ENCODE data around the gene TCF4. TPM values are rescaled to one million over a fixed set of nuclear protein-coding genes. Genes with fewer than 3 reads are reported as not detected.

TCF4 gene
- polyA plus RNA-seq, 2 donors, result 3.7 to 4.8 TPM

GRCh38 chr18:55286257-55286825 is 301.7 kb downstream of the TCF4 start:
- Histone ChIP-seq H3K27ac (ENCODE audit: low read depth in 2 of 2, low read length in 1 of 2) (no peak overlapping the region), H3K27me3 (ENCODE audit: control insufficient read depth in 1 of 2, insufficient read depth in 2 of 2, low read length in 2 of 2) (no peaks in the 10 kb centered on the region), H3K4me3 (ENCODE audit: low read depth in 1 of 2, low read length in 2 of 2) (no peak overlapping the region), H3K36me3 (ENCODE audit: control insufficient read depth in 2 of 2, insufficient read depth in 2 of 2, low read length in 1 of 2) (no peaks in the 10 kb centered on the region), H3K4me1 (ENCODE audit: control insufficient read depth in 2 of 2, insufficient read depth in 2 of 2, low read length in 1 of 2) (no peaks in the 10 kb centered on the region), H3K9me3 (ENCODE audit: control insufficient read depth in 2 of 2, insufficient read depth in 1 of 2, low read depth in 1 of 2, low read length in 1 of 2) (no peaks in the 10 kb centered on the region)
- WGBS, 2 donors, result 88% methylated on average over 6 of the region's 6 CpGs

- H3K4me3 ChIP-seq (ENCODE audit: low read depth in 1 of 2, low read length in 2 of 2), result no peak overlapping the region
- H3K9me3 ChIP-seq (ENCODE audit: control insufficient read depth in 2 of 2, insufficient read depth in 1 of 2, low read depth in 1 of 2, low read length in 1 of 2), result no peaks in the 10 kb centered on the region
- H3K36me3 ChIP-seq (ENCODE audit: control insufficient read depth in 2 of 2, insufficient read depth in 2 of 2, low read length in 1 of 2), result no peaks in the 10 kb centered on the region
- no peaks in the 10 kb centered on the region for H3K4me1 ChIP-seq (ENCODE audit: control insufficient read depth in 2 of 2, insufficient read depth in 2 of 2, low read length in 1 of 2)
- H3K27ac ChIP-seq (ENCODE audit: low read depth in 2 of 2, low read length in 1 of 2), result no peak overlapping the region
- H3K27me3 ChIP-seq (ENCODE audit: control insufficient read depth in 1 of 2, insufficient read depth in 2 of 2, low read length in 2 of 2), result no peaks in the 10 kb centered on the region
- 73 to 78% methylated on average over 2 of the region's 2 CpGs for WGBS, 2 donors
Observed at GRCh38 chr18:55284614-55285013, 303.4 kb downstream of the TCF4 start.

GRCh38 chr18:55283309-55283708 is 304.7 kb downstream of the TCF4 start:
- 90 to 92% methylated on average over 3 of the region's 3 CpGs for WGBS, 2 donors
- Histone ChIP-seq H3K4me3 (ENCODE audit: low read depth in 1 of 2, low read length in 2 of 2) (no peak overlapping the region), H3K4me1 (ENCODE audit: control insufficient read depth in 2 of 2, insufficient read depth in 2 of 2, low read length in 1 of 2) (no peaks in the 10 kb centered on the region), H3K27ac (ENCODE audit: low read depth in 2 of 2, low read length in 1 of 2) (no peak overlapping the region), H3K27me3 (ENCODE audit: control insufficient read depth in 1 of 2, insufficient read depth in 2 of 2, low read length in 2 of 2) (no peaks in the 10 kb centered on the region), H3K9me3 (ENCODE audit: control insufficient read depth in 2 of 2, insufficient read depth in 1 of 2, low read depth in 1 of 2, low read length in 1 of 2) (no peaks in the 10 kb centered on the region), H3K36me3 (ENCODE audit: control insufficient read depth in 2 of 2, insufficient read depth in 2 of 2, low read length in 1 of 2) (no peaks in the 10 kb centered on the region)

- no peaks in the 10 kb centered on the region for H3K9me3 ChIP-seq (ENCODE audit: control insufficient read depth in 2 of 2, insufficient read depth in 1 of 2, low read depth in 1 of 2, low read length in 1 of 2)
- no peak overlapping the region for H3K4me3 ChIP-seq (ENCODE audit: low read depth in 1 of 2, low read length in 2 of 2)
- H3K4me1 ChIP-seq (ENCODE audit: control insufficient read depth in 2 of 2, insufficient read depth in 2 of 2, low read length in 1 of 2), result no peaks in the 10 kb centered on the region
- WGBS, 2 donors, result 56 to 67% methylated on average over 2 of the region's 2 CpGs
- no peak overlapping the region for H3K27ac ChIP-seq (ENCODE audit: low read depth in 2 of 2, low read length in 1 of 2)
- H3K36me3 ChIP-seq (ENCODE audit: control insufficient read depth in 2 of 2, insufficient read depth in 2 of 2, low read length in 1 of 2), result no peaks in the 10 kb centered on the region
- no peaks in the 10 kb centered on the region for H3K27me3 ChIP-seq (ENCODE audit: control insufficient read depth in 1 of 2, insufficient read depth in 2 of 2, low read length in 2 of 2)
Observed at GRCh38 chr18:55280503-55280902, 307.5 kb downstream of the TCF4 start.

- H3K9me3 ChIP-seq (ENCODE audit: control insufficient read depth in 2 of 2, insufficient read depth in 1 of 2, low read depth in 1 of 2, low read length in 1 of 2), result no peaks in the 10 kb centered on the region
- H3K4me1 ChIP-seq (ENCODE audit: control insufficient read depth in 2 of 2, insufficient read depth in 2 of 2, low read length in 1 of 2), result no peaks in the 10 kb centered on the region
- no peaks in the 10 kb centered on the region for H3K27me3 ChIP-seq (ENCODE audit: control insufficient read depth in 1 of 2, insufficient read depth in 2 of 2, low read length in 2 of 2)
- H3K27ac ChIP-seq (ENCODE audit: low read depth in 2 of 2, low read length in 1 of 2), result no peak overlapping the region
- no peak overlapping the region for H3K4me3 ChIP-seq (ENCODE audit: low read depth in 1 of 2, low read length in 2 of 2)
- no peaks in the 10 kb centered on the region for H3K36me3 ChIP-seq (ENCODE audit: control insufficient read depth in 2 of 2, insufficient read depth in 2 of 2, low read length in 1 of 2)
- 54 to 81% methylated on average over 5 of the region's 5 CpGs for WGBS, 2 donors
Observed at GRCh38 chr18:55275039-55275901, 312.7 kb downstream of the TCF4 start.

GRCh38 chr18:55272510-55273243 is 315.3 kb downstream of the TCF4 start:
- Histone ChIP-seq H3K27ac (ENCODE audit: low read depth in 2 of 2, low read length in 1 of 2) (no peak overlapping the region), H3K36me3 (ENCODE audit: control insufficient read depth in 2 of 2, insufficient read depth in 2 of 2, low read length in 1 of 2) (peaks cover 2 to 3% of the 10 kb centered on the region in 2 donors)

GRCh38 chr18:55269622-55270021 is 318.4 kb downstream of the TCF4 start:
- H3K27me3 ChIP-seq (ENCODE audit: control insufficient read depth in 1 of 2, insufficient read depth in 2 of 2, low read length in 2 of 2), result no peaks in the 10 kb centered on the region
- peaks cover 2 to 3% of the 10 kb centered on the region in 2 donors for H3K36me3 ChIP-seq (ENCODE audit: control insufficient read depth in 2 of 2, insufficient read depth in 2 of 2, low read length in 1 of 2)

More at GRCh38 chr18:55272510-55273243, 315.3 kb downstream of the TCF4 start:
- Histone ChIP-seq H3K4me3 (ENCODE audit: low read depth in 1 of 2, low read length in 2 of 2) (no peak overlapping the region), H3K4me1 (ENCODE audit: control insufficient read depth in 2 of 2, insufficient read depth in 2 of 2, low read length in 1 of 2) (no peaks in the 10 kb centered on the region), H3K27me3 (ENCODE audit: control insufficient read depth in 1 of 2, insufficient read depth in 2 of 2, low read length in 2 of 2) (no peaks in the 10 kb centered on the region), H3K9me3 (ENCODE audit: control insufficient read depth in 2 of 2, insufficient read depth in 1 of 2, low read depth in 1 of 2, low read length in 1 of 2) (no peaks in the 10 kb centered on the region)
- 76 to 77% methylated on average over 7 of the region's 7 CpGs for WGBS, 2 donors

GRCh38 chr18:55268628-55269275 is 319.2 kb downstream of the TCF4 start:
- H3K9me3 ChIP-seq (ENCODE audit: control insufficient read depth in 2 of 2, insufficient read depth in 1 of 2, low read depth in 1 of 2, low read length in 1 of 2), result no peaks in the 10 kb centered on the region
- WGBS, 2 donors, result 93% methylated on average over 5 of the region's 5 CpGs
- peaks cover 2 to 3% of the 10 kb centered on the region in 2 donors for H3K36me3 ChIP-seq (ENCODE audit: control insufficient read depth in 2 of 2, insufficient read depth in 2 of 2, low read length in 1 of 2)
- H3K27ac ChIP-seq (ENCODE audit: low read depth in 2 of 2, low read length in 1 of 2), result no peak overlapping the region
- H3K4me1 ChIP-seq (ENCODE audit: control insufficient read depth in 2 of 2, insufficient read depth in 2 of 2, low read length in 1 of 2), result no peaks in the 10 kb centered on the region
- H3K4me3 ChIP-seq (ENCODE audit: low read depth in 1 of 2, low read length in 2 of 2), result no peak overlapping the region
- H3K27me3 ChIP-seq (ENCODE audit: control insufficient read depth in 1 of 2, insufficient read depth in 2 of 2, low read length in 2 of 2), result no peaks in the 10 kb centered on the region

More at GRCh38 chr18:55269622-55270021, 318.4 kb downstream of the TCF4 start:
- Histone ChIP-seq H3K4me3 (ENCODE audit: low read depth in 1 of 2, low read length in 2 of 2) (no peak overlapping the region), H3K27ac (ENCODE audit: low read depth in 2 of 2, low read length in 1 of 2) (no peak overlapping the region), H3K4me1 (ENCODE audit: control insufficient read depth in 2 of 2, insufficient read depth in 2 of 2, low read length in 1 of 2) (no peaks in the 10 kb centered on the region), H3K9me3 (ENCODE audit: control insufficient read depth in 2 of 2, insufficient read depth in 1 of 2, low read depth in 1 of 2, low read length in 1 of 2) (no peaks in the 10 kb centered on the region)
- WGBS, 2 donors, result 80 to 88% methylated on average over 5 of the region's 5 CpGs

GRCh38 chr18:55268151-55268601 is 319.8 kb downstream of the TCF4 start:
- 82 to 86% methylated on average over 3 of the region's 3 CpGs for WGBS, 2 donors
- no peaks in the 10 kb centered on the region for H3K9me3 ChIP-seq (ENCODE audit: control insufficient read depth in 2 of 2, insufficient read depth in 1 of 2, low read depth in 1 of 2, low read length in 1 of 2)
- H3K27ac ChIP-seq (ENCODE audit: low read depth in 2 of 2, low read length in 1 of 2), result no peak overlapping the region
- H3K4me1 ChIP-seq (ENCODE audit: control insufficient read depth in 2 of 2, insufficient read depth in 2 of 2, low read length in 1 of 2), result no peaks in the 10 kb centered on the region
- H3K27me3 ChIP-seq (ENCODE audit: control insufficient read depth in 1 of 2, insufficient read depth in 2 of 2, low read length in 2 of 2), result no peaks in the 10 kb centered on the region
- no peak overlapping the region for H3K4me3 ChIP-seq (ENCODE audit: low read depth in 1 of 2, low read length in 2 of 2)
- peaks cover 2 to 3% of the 10 kb centered on the region in 2 donors for H3K36me3 ChIP-seq (ENCODE audit: control insufficient read depth in 2 of 2, insufficient read depth in 2 of 2, low read length in 1 of 2)

Measured in esophagus (tissue), 2 donors.